Sigmoid colon (tissue), 4 donors: ENCODE measurements around the gene FUT7.

Experiments
- CTCF ChIP-seq, 4 experiments: fragments of 450-650 bp in 3 of 4; fragments of 200-600 bp in 1 of 4; IDR thresholded peaks; one replicate each; pipeline ENCODE4 v1.5.1; 2016 to 2019; ENCODE audit warnings: antibody characterized with exemption in 4 of 4, mild to moderate bottlenecking in 3 of 4, moderate library complexity in 2 of 4
- EP300 ChIP-seq, 4 donors: sonication (generic); formaldehyde crosslinking; IDR thresholded peaks; one replicate each; pipeline ENCODE4 v1.6.1; 2017; ENCODE audit warnings: antibody characterized with exemption in 4 of 4
- POLR2A ChIP-seq, 2 donors: fragments of 450-650 bp; IDR thresholded peaks; one replicate each; pipeline ENCODE4 v1.6.1; 2016; ENCODE audit warnings: antibody characterized with exemption in 2 of 2, mild to moderate bottlenecking in 2 of 2, moderate library complexity in 2 of 2
- POLR2AphosphoS5 ChIP-seq, 4 donors: sonication (generic); formaldehyde crosslinking; IDR thresholded peaks; one replicate each; pipeline ENCODE4 v1.6.1; 2017; ENCODE audit warnings: antibody characterized with exemption in 4 of 4

GRCh38 chr9:136997371-136997770, 34.5 kb downstream of the FUT7 start:
- TF ChIP-seq CTCF (IDR thresholded peaks at IDR 0.05) (no peak), EP300 (IDR thresholded peaks at IDR 0.05) (no peak), POLR2A (IDR thresholded peaks at IDR 0.05) (no peak), POLR2AphosphoS5 (IDR thresholded peaks at IDR 0.05) (no peak)
